GM21515 (cell line): ENCODE measurements around the gene TTLL11.
"Not testable (repeated sequence)": the region's sequence is repeated elsewhere in the genome, so short reads cannot be mapped to it uniquely, and the experiment has no call there.

Experiments
- ATAC-seq: cut with Tn5 transposase; IDR thresholded peaks from one replicate; pipeline ENCODE4 v1.9.1; 2021; ENCODE audit not compliant: unreplicated experiment

The TTLL11 gene

DNA sequence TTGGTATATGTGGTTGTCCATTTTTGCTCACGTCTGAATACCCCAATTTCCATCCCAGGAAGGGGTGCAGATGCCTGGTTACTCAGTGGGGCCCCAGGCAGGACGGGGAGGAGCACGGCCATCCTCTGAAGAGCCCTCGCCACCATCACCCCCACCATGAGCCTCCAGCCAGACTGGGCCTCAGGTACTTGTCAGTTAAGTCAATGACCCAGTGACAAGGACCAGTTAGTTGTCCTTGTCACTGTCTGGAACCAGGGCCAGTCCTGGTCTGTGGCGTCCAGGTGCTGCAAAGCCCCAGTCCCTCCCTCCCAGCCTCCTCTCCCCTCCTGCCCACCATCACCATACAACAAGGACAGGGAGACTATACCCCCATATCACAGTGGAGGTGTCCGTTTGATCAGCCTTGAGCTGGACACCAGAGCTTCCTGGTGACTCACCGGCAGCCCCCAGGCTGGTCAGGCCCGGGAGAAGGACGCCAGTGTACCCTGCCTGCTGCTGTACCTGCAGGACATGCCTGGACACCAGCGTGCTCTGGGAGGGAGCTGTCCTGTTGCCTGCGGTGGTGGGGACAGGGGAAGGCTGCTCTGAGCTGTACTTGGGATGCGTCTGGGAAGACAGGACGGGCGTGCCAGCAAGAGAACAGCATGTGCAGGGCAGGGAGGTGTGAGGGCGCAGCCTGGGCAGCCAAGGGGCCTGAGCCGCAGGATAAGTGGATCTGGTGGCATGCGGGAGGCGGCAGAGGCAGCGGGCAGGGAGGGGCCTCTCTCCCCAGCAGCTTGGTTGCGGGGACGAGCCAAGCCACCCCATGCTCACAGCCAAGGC, 32.6 kb upstream of the TTLL11 start:
- ATAC-seq, result no peak

DNA sequence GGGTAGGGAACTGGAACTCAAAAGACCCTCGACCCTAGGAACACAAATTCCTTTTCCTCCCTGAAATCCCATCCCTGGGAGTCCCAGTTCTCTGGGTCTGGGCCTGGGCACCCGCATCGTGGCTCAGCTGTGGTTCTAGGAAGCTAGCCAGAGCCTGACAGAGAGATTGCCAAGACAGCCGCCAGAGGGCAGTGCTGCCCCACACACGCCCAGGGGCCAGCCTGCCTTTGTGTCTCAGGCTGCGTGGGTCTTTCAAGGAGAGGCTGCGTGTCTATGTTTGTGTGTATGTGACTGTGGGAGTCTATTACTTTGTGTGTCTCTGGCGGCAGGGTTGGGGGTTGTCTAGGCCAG, 32.0 kb upstream of the TTLL11 start:
- ATAC-seq, result peak; percentile 68

GRCh38 chr9:122124528-122124927, 31.4 kb upstream of the TTLL11 start:
- no peak for ATAC-seq

- no peak for ATAC-seq
These were observed 30.9 kb upstream of the TTLL11 start for GRCh38 chr9:122124048-122124447.

GRCh38 chr9:122122903-122123632, 30.0 kb upstream of the TTLL11 start:
- peak; percentile 57 for ATAC-seq

DNA sequence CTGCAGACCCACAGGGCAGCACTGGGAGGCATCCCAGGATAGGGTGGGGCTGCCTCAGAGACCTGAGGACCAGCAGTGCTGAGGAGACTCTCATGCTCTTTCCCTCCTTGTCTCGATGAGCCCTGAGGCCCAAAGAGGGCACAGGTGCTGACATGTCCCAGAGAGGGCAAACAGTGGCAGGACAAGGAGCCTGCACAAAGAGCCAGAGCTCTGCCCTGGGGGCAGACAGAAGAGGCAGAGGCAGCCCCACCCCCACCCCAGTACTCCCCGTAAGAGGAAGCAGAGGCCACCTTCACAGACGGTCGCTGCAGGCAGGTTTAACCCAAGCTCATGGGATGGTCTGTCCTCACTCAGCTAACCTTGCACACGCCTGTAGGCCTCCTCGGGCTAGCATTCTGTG, 29.4 kb upstream of the TTLL11 start:
- no peak for ATAC-seq

DNA sequence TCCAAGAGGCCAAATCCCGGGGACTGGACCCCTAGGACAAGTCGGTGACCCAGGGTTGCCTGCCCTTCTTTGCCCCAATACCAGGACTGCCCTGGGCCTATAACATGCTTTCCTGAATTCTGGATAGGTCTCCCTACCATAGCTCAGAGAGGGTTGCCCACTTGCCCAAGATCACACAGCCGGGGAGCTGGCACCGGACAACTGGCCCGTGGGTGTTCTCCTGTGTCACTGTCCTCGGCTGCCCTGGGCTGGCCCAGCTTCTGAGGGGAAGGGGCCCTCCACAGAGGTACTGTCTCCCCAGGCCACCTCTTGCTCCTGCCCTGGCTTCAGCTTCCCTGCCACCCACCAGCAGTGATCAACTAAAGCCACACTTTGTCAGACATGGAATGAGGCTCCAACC, 28.8 kb upstream of the TTLL11 start:
- no peak for ATAC-seq

- no peak for ATAC-seq
These were observed 28.3 kb upstream of the TTLL11 start for GRCh38 chr9:122121391-122121790.

GRCh38 chr9:122120316-122121071, 27.4 kb upstream of the TTLL11 start:
- no peak for ATAC-seq

GRCh38 chr9:122119721-122120120, 26.6 kb upstream of the TTLL11 start:
- ATAC-seq, result no peak

- no peak for ATAC-seq
These were observed 26.0 kb upstream of the TTLL11 start for GRCh38 chr9:122119166-122119521.

DNA sequence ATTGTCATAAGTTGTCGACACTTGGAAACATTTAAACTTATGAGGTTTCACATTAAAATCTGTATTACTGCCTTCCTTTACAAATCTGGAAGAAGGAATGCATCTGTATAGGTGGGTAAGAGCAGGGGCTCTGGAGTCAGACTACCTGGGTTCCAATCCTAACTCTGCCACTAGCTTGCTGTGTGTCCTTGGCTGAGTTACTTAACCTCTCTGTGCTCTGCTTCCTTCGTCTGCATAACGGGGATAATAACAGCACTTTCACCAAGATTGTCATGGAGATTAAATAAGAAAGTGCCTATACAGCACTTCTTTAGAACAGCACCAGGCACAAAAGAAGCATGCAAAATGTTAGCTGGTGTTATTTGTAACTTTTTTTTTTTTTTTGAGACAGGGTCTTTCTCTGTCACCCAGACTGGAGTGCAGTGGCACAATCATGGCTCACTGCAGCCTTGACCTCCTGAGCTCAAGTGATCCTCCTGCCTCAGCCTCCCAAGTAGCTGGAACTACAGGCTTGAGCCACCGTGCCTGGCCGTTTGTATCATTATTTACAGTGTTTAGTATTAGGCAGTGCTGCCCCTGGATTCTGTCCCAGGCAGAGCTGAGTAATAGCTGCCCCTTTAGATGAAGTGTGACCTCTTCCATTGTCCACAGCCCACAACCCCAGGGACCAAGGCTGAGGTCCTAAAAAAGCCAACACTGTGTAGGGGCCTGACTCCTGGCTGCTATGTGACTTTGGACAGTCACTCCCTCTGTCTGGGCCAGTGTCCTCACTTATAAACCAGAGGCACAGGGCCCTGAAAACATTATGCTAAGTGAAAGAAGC, 25.4 kb upstream of the TTLL11 start:
- ATAC-seq, result no peak

DNA sequence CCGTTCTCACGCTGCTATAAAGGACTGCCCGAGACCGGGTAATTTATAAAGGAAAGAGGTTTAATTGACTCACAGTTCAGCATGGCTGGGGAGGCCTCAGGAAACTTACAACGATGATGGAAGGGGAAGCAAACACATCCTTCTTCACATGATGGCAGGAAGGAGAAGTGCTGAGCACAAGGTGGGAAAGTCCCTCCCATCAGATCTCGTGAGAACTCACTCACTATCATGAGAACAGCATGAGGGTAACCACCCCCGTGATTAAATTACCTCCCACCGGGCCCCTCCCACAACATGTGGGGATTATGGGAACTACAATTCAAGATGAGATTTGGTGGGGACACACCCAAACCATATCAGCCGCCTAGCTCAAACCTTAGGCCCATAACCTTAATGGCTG, 24.1 kb upstream of the TTLL11 start:
- ATAC-seq, result not testable (repeated sequence)

DNA sequence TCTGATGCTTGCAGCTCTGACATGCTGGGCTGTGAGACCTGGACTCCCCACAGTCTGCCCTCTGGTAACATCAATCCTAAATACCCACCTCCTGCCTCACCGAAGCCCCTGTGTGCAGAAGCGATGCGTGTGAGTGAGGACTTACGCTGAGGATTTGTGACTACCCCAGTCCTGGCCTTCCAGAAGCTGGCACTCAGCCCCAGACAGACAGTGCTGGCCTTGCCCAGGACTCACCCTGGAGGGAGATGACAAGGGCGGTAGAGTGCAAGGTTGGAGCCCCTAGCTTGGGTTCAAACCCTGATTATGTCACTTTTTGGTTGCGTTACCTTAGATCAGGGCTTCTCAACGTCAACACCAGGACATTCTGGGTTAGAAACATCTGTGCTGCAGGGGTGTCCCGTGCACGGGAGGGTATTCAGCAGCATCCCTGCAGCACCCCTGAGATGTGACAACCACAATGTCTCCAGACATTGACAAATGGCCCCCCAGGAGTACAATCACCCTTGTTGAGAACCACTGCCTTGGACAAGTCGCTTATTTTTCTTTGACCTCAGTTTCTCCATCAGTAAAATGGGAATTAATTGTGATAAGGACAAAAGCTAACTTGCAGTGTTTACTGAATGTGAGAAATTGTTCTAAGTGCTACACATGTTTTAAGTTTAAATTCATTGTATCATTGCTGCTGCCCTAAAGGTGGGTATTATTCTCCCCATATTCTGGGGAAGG, 23.5 kb upstream of the TTLL11 start:
- ATAC-seq, result no peak

GRCh38 chr9:122116040-122116439, 22.9 kb upstream of the TTLL11 start:
- no peak for ATAC-seq

DNA sequence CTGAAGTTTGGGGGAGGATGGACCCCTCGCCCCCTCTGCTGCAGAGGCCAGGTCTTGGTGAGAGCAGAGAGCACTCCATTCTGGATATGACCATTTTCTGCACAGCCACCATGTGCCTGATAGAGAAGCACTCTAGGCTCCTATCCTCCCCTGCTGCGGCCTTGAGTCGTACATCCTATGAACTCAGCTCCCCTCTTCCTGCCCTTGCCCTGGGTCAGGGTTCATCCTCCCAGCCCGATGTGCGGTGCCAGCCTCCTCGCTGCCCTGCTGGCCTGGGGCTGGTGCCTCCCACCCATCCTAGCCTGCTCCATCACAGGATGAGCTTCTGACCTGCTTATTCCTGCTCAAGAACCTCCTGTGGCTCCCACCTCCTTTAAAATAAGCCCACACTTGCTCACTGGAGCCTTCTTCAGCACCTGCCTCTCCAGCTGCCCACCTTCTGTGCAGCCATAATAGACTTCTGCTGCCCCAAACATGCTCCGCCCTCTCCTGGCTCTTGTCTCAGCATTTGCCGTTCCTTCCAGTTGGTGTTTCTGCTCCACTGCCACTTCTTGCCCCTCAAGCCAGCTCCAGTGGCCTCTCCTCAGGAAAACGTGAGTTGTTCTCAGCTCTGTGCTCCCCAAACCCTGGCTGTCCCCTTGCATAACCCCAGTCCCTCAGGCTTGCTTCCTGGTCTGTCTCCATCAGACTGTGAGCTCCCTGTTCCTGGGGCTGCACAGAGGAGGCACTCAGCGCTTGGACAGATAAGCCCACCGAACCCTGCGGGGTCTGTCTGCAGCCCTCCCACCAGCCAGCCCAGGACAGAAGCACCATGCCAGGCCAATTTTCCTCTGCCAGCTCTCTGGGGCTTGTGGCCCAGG, 22.3 kb upstream of the TTLL11 start:
- no peak for ATAC-seq

DNA sequence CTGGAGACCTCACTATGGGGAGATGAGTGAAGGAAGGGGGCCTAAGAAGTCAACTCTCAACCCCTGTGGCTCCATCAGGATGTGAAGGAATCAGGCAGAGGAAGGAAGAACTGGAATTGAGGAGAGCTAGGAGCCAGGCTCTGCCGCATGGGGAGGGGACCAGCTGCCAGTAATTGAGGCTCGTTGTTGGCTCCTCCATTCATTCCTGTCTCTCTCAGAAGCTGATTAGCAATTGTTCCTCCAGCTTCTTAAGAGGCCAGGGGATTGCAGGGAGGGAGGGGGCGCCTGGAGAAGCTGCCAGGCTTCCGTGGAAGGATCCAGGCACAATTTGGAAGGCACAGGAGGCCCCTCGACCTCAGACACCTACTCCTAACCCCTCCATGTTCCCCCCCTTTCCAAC, 20.5 kb upstream of the TTLL11 start:
- no peak for ATAC-seq

- ATAC-seq, result no peak
These were observed 19.1 kb upstream of the TTLL11 start for GRCh38 chr9:122112238-122112637.

DNA sequence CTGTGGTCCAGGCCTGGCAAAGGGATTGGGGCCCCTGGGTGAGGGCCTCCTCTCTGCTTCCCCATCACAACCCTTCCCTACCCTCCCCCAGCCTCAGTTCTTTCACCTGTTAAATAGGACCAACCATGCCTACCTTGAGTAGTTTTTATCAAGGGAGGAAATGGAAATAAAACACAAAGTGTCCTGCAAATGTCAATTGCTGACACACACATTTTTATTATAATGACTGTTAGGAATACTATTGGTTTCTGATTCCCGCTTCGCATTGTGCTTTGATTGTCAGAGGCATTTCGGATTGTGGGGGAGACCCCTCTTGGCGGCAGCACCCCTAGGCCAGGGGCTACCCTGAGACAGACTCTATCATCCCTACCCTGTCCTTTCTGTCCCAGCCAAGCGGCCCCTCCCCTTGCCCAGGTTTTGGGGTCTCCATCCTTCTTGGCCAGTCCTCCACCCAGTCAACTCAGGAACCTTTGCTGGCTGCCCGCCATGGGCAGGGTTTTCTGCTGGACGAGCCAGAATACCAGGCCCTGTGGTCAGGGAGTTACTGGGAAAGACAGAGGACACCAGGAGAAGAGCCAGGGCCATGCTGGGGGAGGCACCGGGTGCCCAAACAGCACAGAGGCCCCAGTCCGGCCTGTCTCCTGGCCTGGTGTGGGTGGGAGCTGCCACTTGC, 18.4 kb upstream of the TTLL11 start:
- ATAC-seq, result no peak
